GM21576 (cell line): ENCODE data around the gene EIF3M.

ENCODE experiments used
- ATAC-seq: cut with Tn5 transposase; IDR thresholded peaks from one replicate; pipeline ENCODE4 v1.9.1; 2021; ENCODE audit warnings: mild to moderate bottlenecking, moderate library complexity; ENCODE audit not compliant: unreplicated experiment

The EIF3M gene

GRCh38 chr11:32583459-32584271 is at the start of gene EIF3M:
EIF3M (plus strand) TSS chr11:32583831; CDS start chr11:32583888, 57 bp downstream.
- peak; percentile 98 for ATAC-seq

GRCh38 chr11:32538804-32539203 is 44.8 kb upstream of the EIF3M start:
- no peak for ATAC-seq

DNA sequence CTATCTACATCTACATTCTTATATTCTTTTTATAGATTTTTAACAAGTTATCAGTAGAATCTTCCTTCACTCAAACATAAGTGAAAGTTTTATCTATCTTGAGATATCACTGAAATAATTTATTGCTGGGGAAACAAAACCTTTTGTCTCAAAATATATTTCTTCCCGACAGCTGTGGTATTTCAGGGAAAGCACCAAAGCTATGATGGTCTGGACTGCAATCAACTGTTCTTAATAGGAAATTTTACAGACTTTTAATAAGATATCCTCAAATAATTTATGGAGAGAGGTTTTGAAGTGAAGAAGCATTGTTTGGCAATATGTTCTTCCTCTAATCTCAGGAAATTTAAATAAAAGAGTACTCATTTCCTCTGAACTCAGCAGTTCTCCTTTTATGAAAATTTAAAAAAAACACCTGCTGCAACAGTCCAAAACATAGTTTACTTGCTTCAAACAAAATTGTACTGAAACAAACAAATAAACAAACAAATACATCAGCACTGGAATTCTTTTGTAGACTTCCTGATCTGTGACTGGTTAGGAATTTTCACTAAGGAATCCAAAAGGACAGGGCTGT is 33.9 kb upstream of the EIF3M start:
- no peak for ATAC-seq

DNA sequence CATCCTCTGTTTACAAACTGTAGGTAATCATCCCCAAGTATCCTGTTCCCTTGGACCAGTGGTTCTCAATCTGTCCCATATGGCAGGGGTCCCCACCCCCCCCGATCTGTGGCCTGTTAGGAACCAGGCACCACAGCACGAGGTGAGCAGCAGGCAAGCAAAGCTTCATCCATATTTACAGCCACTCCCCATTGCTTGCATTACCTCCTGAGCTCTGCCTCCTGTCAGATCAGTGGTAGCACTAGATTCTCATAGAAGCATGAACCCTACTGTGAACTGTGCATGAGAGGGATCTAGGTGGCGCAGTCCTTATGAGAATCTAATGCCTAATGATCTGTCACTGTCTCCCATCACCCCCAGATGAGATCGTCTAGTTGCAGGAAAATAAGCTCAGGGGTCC is 33.4 kb upstream of the EIF3M start:
- no peak for ATAC-seq

- ATAC-seq, result no peak
Measured at GRCh38 chr11:32555091-32555490, 28.5 kb upstream of the EIF3M start.

DNA sequence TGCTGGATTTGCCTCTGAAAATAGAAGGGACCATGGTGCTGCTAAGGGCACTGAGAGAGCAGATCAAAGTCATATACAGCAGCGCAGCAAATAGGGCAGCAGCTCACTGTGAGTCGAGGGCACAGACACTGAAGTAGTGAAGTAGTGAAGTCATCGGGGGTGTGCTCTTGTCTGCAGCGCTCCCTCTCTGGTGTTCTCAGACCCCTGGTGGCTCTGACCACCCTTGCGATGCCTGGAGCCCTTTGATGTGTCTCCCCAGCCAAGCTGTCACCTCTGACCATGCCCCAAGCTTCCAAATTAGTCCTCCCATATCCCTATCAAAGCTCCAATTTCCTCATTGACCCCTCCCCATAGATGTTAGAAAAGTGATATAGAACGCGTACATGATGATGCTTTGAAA is 27.7 kb upstream of the EIF3M start:
- no peak for ATAC-seq

- no peak for ATAC-seq
Measured at GRCh38 chr11:32561835-32562234, 21.8 kb upstream of the EIF3M start.

DNA sequence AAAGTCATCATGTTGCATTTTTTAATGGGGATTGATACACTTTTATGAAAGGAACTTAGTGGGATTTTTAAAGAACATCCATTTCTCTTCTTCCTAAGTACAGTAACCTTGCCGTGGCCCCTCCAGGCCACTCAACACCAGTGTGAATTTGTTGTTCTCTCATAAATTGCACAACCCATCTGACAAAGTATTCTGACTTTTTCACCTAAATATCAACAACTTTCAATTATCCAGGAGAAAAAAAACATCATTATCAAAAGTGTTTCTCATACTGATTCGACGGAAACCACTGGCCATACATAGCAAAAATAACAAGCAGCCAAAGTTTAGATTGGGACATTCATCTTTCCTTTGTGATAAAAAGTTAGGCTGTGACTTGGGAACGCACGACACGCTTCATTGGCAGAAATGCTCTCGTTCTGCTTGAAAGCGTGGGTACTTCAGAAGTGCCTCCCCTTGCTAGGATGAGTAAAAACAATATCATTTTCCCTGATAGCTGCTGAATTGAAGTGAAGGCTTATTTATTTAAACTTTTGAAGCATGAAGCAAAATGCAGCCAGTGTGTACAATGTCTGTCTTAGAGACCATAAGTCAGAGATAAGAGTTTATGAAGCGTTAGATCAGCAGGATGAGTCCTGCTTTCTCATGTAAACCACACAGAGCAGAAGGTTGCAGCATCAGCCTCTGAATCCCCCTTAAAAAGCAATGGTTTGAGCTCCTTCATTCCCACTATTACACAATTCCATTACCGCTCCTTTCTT is 20.6 kb upstream of the EIF3M start:
- no peak for ATAC-seq

GRCh38 chr11:32563600-32563959 is 20.1 kb upstream of the EIF3M start:
- ATAC-seq, result no peak

- no peak for ATAC-seq
Measured at GRCh38 chr11:32566517-32566916, 17.1 kb upstream of the EIF3M start.

GRCh38 chr11:32567154-32567553 is 16.5 kb upstream of the EIF3M start:
- ATAC-seq, result no peak

DNA sequence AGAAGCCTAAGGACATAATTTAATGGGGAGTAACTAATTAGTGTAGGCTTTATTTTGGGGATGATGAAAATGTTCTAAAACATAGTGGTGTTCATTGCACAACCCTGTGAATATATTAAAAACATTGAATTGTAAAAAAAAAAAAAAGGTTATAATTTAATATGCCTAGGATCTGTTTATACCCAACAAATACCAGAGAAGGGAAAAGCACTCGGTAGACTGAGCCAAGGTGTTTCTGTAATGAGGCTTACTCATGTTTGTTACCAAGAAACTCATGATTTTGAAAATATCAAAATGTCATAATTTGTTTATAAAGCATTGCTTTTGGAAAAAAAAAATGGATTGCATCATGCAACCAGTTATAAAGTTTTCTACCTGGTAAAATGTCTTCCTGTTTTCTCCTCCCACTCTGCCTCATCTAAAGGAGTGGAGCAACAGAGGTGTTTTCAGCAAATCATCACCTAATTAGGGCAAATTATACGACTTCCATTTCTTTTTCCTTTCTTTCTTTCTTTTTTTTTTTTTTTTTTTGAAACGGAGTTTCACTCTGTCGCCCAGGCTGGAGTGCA is 14.2 kb upstream of the EIF3M start:
- ATAC-seq, result no peak

- ATAC-seq, result no peak
Measured at GRCh38 chr11:32571039-32571438, 12.6 kb upstream of the EIF3M start.

DNA sequence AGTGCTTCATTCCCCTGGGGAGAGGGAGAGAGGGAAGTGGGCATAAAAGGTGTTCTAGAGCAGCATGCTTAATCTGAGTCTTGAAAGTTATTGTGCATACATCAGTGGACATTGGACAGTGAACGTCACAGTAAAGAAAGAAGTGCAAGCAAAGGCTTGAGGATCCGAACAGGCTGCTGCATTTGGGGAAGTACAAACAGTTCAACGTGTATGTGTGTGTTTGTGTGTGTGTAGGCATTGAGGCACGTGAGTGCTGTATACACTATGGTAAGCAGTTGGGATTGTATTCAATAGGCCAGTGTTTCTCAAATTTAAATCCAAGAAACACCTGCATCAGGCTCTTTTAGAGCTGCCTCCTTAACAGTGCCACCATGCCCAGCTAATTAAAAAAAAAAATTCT is 10.4 kb upstream of the EIF3M start:
- ATAC-seq, result no peak

- ATAC-seq, result no peak
Measured at GRCh38 chr11:32574421-32574820, 9.2 kb upstream of the EIF3M start.

DNA sequence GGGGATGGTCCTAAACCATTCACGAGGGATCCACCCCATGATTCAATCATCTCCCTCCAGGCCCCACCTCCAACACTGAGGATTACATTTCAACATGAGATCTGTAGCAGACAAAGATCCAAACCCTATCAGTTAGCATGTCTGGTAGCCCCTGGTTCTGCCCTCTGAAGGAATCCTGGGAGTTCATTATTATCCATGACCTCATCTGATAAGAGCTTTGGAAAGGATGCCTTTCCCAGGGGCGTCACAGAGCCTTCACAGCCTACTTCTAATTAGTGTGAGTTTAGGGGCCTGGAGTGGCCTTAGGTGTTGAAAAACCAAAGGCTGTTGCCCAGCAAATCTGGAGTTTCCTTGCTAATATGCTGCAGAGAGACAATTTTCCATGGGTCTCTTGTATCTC is 8.6 kb upstream of the EIF3M start:
- no peak for ATAC-seq

DNA sequence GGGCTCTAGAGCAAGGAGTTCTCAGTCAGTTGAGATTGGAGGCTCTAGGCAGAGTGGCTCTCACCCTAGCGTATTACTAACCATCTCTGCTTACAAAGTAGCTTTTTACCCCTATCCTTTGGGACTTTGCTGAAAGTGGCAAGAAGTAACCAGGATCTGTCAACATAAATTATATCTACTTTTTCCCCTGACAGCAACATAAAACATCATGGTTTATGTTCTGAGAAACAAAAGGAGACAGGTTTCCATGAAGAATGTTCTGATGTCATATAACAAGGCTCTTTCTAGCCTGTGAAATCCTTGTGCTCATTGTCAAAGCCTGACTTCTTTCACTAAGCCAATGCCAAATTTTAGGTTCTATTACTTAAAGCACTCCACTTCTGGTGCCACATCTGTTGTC is 7.2 kb upstream of the EIF3M start:
- ATAC-seq, result no peak

DNA sequence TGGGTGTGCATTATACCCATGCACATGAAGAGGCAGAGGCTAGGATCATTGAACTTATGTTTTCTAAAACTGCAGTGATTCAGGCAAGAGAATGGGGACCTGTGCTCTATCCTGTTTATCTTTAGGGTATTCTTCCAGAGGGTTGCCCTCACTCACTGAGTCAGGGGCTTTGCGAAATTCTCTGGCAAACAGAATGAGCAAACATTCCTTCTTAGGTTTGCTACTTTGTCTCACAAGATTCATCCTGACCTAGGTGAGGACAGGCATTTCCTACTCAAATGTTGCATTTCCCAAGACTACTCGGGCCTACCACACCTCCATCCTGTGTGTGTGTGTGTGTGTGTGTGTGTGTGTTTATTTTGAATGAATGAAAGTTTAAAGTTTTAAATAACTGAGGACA is 2.7 kb upstream of the EIF3M start:
- ATAC-seq, result no peak

DNA sequence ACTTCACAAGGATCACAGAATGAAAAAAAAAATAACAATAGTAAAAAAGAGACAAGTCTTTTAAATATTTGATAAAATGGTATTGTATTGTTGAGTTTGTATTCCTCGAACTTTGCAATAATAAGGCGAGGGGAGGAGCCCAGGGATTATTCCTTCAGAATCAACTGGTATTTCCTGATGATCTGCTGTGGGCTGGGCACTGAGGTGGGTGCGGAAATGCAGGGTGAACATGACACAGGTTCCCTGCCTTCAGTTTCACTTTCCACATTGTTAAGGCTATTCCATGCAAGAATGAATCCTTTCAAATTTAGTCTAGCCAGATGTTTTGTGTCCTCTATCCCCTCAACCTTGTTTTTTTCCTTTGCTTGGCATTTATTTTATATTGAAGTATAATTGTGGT is 2.1 kb upstream of the EIF3M start:
- ATAC-seq, result no peak

DNA sequence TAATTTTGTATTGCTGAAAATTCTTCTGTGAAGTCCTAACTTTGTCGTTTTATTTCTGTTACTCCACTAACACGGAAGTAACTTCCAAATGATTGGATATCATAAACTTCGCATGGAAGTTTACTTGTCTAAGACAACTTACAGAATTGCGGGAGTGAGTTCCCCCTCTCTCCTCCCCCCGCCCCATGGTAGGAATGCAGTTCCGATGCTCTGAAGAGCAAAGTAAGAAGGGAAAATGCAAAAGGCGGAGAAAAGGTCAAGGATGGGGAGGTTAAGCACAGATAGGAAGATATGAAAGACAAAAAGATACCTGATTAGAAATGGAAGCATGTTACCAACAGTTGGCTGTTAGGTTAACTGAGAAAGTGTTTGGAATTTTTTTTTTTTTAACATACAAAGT is 1.3 kb downstream of the EIF3M start:
- ATAC-seq, result no peak

DNA sequence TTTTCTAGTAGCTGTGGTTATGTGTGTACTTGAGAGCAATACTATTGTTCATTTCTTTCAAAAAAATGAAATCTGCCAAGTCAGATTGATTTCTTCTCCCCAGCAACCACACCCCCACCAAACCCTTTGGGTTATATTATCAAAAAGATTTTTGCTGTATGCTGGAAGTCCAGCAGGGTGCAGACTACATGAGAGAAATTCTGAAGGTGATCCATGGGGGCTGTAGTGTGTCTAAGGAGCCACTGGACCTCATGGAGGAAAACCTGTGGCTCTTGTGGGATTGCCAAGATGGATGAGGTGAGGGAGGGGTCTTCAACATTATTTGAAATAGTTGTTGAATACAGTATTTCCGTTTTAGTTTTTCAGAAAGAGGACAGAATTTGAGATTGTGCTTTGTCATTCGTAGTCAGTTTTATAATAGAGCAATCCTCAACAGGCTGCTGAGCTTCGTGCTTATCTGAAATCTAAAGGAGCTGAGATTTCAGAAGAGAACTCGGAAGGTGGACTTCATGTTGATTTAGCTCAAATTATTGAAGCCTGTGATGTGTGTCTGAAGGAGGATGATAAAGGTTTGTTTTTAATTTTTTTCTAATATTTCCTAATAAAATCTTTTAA is 3.1 kb downstream of the EIF3M start:
- no peak for ATAC-seq
